Peyer's patch (tissue), 4 donors: ENCODE measurements around the gene KAT2A. TPM values are rescaled to one million over a fixed set of nuclear protein-coding genes. Genes with fewer than 3 reads are reported as not detected.
"Not testable (repeated sequence)": the region's sequence is repeated elsewhere in the genome, so short reads cannot be mapped to it uniquely, and the experiment has no call there.

Source experiments
- DNase-seq, 3 donors: peaks; one replicate each; pipeline ENCODE4 v3.0.0-alpha.2; 2017 to 2019
- H3K27ac ChIP-seq, 4 donors: fragments of 200-600 bp; sonication (generic); one replicate each; pipeline ENCODE4 v1.5.1; 2016 to 2019
- H3K27me3 ChIP-seq, 2 donors: fragments of 200-600 bp; sonication (generic); one replicate each; pipeline ENCODE4 v1.5.1; 2019
- H3K36me3 ChIP-seq, 3 donors: fragments of 200-600 bp; sonication (generic); one replicate each; pipeline ENCODE4 v1.5.1; 2016 to 2019
- H3K4me1 ChIP-seq, 4 donors: fragments of 200-600 bp; sonication (generic); one replicate each; pipeline ENCODE4 v1.5.1; 2016 to 2019
- H3K4me3 ChIP-seq, 4 donors: fragments of 200-600 bp; sonication (generic); 1 replicate in 3 of 4; 2 replicates in 1 of 4; pipeline ENCODE4 v1.5.1; 2016 to 2019; ENCODE audit warnings: mild to moderate bottlenecking in 1 of 4
- H3K9me3 ChIP-seq, 4 donors: fragments of 200-600 bp; sonication (generic); one replicate each; pipeline ENCODE4 v1.5.1; 2016 to 2019; ENCODE audit warnings: mild to moderate bottlenecking in 1 of 4
- POLR2A ChIP-seq, 2 donors: fragments of 450-650 bp; IDR thresholded peaks; one replicate each; pipeline ENCODE4 v1.5.1; 2017; ENCODE audit warnings: antibody characterized with exemption in 2 of 2, mild to moderate bottlenecking in 2 of 2, moderate library complexity in 2 of 2
- total RNA-seq, 4 donors: library from RNA; depleted of rRNA; stranded (reverse); fragments of >200 nt; gene quantifications; one replicate each; pipeline ENCODE4 v1.1.0, GENCODE V29; 2016
- TF ChIP-seq, protein P1 (sequence below), 6 experiments: fragments of 450-650 bp in 4 of 6; fragments of 200-600 bp in 2 of 6; sonication (generic) in 1 of 6; IDR thresholded peaks; one replicate each; pipeline ENCODE4 v1.5.1; 2017 to 2019; ENCODE audit warnings: antibody characterized with exemption in 6 of 6, mild to moderate bottlenecking in 3 of 6, moderate library complexity in 1 of 6

The KAT2A gene
- total RNA-seq, 4 donors from 2014 or later: 9.8 to 172 (median 38.4) TPM

DNA sequence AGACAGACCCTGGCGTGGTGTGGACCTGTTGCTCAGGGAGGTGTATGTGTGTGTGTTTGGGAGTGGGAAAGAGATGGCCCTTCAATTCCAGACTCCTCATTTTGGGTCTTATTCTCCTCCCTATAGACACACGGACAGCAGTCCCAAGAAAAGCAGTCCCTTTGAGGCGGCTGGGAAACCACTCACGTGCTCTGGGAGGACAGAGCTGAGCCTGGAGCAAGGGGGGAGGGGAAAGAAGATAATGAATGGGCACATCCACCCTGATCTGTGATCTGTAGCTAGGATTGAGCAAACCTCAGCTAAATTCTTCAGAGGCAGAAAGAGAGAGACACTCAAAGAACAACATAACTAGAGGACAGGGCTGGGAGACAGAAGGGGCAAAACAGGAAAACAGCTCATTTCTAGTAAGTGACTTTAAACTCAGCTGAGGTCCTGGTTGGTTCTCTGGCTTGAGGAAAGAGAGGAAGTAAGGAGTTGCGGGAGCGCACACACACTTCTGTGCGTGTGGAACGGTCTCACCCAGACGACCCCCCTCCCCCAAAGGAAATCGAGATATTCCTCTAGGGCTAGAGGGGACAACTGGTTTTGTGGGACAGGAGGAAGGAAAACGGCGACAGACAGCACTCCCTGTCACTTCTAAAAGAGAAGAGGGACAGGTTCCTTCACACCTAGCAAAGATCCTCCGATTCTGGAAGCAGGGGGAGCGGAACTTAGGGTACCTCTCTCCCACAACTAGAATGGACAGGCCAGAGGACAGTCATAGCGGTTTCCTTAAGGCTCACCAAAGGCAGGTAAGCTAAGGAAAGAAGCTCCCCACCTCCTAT is 33.0 kb upstream of the KAT2A start:
- Histone ChIP-seq H3K27ac (peak overlapping the region; percentile 85 to 88 (median 86)), H3K9me3 (no peaks in the 10 kb centered on the region), H3K27me3 (no peaks in the 10 kb centered on the region), H3K4me3 (peak overlapping the region; percentile 90 to 98 (median 92)), H3K36me3 (peaks cover 0 to 16% (median 0%) of the 10 kb centered on the region in 3 donors), H3K4me1 (peaks cover 3 to 19% (median 14%) of the 10 kb centered on the region in 4 donors)
- TF ChIP-seq, protein P1, sequence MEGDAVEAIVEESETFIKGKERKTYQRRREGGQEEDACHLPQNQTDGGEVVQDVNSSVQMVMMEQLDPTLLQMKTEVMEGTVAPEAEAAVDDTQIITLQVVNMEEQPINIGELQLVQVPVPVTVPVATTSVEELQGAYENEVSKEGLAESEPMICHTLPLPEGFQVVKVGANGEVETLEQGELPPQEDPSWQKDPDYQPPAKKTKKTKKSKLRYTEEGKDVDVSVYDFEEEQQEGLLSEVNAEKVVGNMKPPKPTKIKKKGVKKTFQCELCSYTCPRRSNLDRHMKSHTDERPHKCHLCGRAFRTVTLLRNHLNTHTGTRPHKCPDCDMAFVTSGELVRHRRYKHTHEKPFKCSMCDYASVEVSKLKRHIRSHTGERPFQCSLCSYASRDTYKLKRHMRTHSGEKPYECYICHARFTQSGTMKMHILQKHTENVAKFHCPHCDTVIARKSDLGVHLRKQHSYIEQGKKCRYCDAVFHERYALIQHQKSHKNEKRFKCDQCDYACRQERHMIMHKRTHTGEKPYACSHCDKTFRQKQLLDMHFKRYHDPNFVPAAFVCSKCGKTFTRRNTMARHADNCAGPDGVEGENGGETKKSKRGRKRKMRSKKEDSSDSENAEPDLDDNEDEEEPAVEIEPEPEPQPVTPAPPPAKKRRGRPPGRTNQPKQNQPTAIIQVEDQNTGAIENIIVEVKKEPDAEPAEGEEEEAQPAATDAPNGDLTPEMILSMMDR (IDR thresholded peaks at IDR 0.05): peak in 1 of 6 experiments; percentile 2
- no peak for TF ChIP-seq POLR2A (IDR thresholded peaks at IDR 0.05)
- DNase-seq: no peak

DNA sequence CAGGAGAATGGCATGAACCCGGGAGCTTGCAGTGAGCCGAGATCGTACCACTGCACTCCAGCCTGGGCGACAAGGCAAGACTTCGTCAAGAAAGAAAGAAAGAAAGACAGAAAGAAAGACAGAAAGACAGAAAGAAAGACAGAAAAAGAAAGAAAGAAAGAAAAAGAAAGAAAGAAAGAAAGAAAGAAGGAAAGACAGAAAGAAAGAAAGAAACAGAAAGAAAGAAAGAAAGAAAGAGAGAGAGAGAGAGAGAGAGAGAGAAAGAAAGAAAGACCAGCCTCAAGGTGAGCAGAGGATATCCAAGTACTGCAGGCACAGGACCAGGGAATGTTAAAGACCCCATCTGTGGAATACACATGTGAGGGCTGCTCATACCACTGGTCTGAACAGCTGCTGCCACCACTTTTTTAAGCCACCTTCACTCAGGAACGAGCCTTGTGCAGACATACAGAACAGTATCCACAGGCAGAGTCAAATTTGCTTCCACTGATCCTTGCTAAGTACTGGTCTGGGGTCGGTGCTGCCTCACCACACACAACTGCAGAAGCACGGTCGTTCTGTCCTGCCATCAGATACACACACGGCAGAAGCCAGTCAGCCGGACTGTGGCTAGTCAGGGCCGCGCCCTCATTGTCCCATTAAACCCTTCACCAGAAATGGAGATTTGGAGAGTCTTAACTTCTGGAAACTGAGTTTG is 25.9 kb upstream of the KAT2A start:
- H3K4me1 ChIP-seq: peaks cover 0 to 10% (median under 1%) of the 10 kb centered on the region in 4 donors

DNA sequence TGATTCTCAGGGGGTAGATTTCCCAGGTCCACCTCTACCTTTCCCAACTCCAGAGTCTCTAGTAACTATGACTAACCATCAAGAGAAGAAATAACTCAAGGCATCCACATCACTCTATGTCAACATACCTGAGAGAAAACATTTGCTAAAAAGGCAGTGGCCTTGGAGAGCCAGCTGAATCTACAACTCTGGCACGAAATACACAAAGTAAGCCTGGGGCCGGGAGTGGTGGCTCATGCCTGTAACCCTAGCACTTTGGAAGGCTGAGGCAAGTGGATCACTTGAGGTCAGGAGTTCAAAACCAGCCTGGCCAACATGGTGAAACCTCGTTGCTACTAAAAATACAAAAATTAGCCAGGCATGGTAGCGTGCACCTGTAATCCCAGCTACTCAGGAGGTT is 22.0 kb upstream of the KAT2A start:
- peaks cover 0 to 53% (median 0%) of the 10 kb centered on the region in 3 donors for H3K36me3 ChIP-seq

More for the DNA sequence above, 25.9 kb upstream of the KAT2A start:
- peaks cover 0 to 58% (median 0%) of the 10 kb centered on the region in 3 donors for H3K36me3 ChIP-seq
- no peaks in the 10 kb centered on the region for H3K9me3 ChIP-seq
- no peak overlapping the region for H3K27ac ChIP-seq
- no peak overlapping the region for H3K4me3 ChIP-seq
- no peak for DNase-seq
- TF ChIP-seq, protein P1 (IDR thresholded peaks at IDR 0.05): no peak
- no peak for TF ChIP-seq POLR2A (IDR thresholded peaks at IDR 0.05)
- no peaks in the 10 kb centered on the region for H3K27me3 ChIP-seq

DNA sequence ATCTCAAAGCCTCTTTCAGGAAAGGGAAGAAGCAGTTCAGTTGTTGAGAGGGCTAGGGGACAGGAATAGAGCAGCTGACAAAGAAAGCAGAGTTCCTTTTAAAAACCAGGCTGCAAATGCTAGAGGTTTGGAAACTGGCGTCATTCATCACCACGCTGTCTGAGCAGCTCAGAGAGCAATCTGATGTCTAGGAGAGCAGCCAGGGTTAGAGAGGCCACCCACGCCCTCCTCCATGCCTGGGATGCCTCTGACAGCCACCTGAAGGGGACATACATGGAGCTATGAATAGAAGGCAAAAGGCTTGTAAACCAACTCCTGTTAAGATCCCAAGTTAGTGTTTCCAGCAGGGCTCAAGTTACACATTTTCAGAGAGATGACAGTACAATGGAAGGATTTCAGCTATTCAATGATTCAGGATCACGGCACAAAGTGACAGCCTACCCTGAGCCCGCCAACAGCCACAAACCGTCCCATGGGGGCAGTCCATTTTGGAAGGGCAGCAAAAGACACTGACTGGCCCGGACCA is 21.3 kb upstream of the KAT2A start:
- Histone ChIP-seq H3K4me1 (peaks cover 0 to 30% (median 2%) of the 10 kb centered on the region in 4 donors), H3K9me3 (no peaks in the 10 kb centered on the region), H3K27me3 (no peaks in the 10 kb centered on the region), H3K4me3 (no peak overlapping the region), H3K36me3 (peaks cover 0 to 47% (median 0%) of the 10 kb centered on the region in 3 donors), H3K27ac (no peak overlapping the region)
- DNase-seq: no peak
- TF ChIP-seq, protein P1 (IDR thresholded peaks at IDR 0.05): no peak
- no peak for TF ChIP-seq POLR2A (IDR thresholded peaks at IDR 0.05)

More for the DNA sequence above, 22.0 kb upstream of the KAT2A start:
- not testable (repeated sequence) for DNase-seq, H3K27me3 ChIP-seq, H3K27ac ChIP-seq, H3K4me3 ChIP-seq, H3K9me3 ChIP-seq
- H3K4me1 ChIP-seq: peaks cover 0 to 25% (median 2%) of the 10 kb centered on the region in 4 donors

DNA sequence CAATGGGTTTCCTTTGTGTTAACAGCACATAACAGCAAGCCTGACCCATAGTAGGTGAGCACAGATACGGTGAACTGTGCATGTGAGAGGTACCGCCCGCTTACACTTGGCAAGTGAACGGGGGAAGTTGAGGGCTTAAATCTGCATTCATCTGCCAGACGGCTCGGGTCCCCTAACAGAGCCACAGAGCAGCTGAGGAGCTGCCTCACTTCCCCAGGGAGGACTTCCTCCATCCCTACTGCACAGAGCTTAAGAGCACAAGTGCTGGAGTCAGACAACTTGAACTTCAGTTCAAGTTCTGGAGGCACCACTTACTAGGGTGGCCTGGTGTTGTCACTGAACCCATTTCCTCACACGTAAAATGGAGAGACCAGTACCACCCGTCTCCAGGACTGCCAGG is 20.2 kb upstream of the KAT2A start:
- no peak for DNase-seq
- Histone ChIP-seq H3K9me3 (no peaks in the 10 kb centered on the region), H3K36me3 (peaks cover 0 to 36% (median 0%) of the 10 kb centered on the region in 3 donors), H3K4me1 (peaks cover 0 to 39% (median 6%) of the 10 kb centered on the region in 4 donors), H3K4me3 (no peak overlapping the region), H3K27ac (no peak overlapping the region), H3K27me3 (no peaks in the 10 kb centered on the region)
- TF ChIP-seq, protein P1 (IDR thresholded peaks at IDR 0.05): no peak
- TF ChIP-seq POLR2A (IDR thresholded peaks at IDR 0.05): no peak

DNA sequence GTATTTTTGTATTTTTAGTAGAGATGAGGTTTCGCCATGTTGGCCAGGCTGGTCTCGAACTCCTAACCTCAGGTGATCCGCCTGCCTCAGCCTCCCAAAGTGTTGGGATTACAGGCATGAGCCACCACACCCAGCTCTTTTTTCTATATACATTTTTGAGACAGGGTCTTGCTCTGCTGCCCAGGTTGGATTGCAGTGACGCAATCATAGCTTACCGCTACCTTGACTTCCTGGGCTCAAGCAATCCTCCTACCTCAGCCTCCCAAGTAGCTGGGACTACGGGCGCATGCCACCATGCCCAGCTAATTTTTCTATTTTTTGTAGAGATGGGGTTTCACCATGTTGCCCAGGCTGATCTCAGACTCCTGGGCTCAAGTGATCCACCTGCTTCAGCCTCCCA is 19.5 kb upstream of the KAT2A start:
- H3K4me3 ChIP-seq, H3K27me3 ChIP-seq, H3K27ac ChIP-seq, DNase-seq, H3K9me3 ChIP-seq: not testable (repeated sequence)
- Histone ChIP-seq H3K36me3 (peaks cover 0 to 31% (median 0%) of the 10 kb centered on the region in 3 donors), H3K4me1 (peaks cover 0 to 46% (median 13%) of the 10 kb centered on the region in 4 donors)
